Fibroblast of lung (primary cell): ENCODE measurements around the gene XRCC2.

Source experiments
- EZH2 ChIP-seq: IDR thresholded peaks from 2 replicates; pipeline ENCODE4 v1.5.1; 2012; ENCODE audit warnings: low read length, control low read depth, mild to moderate bottlenecking; ENCODE audit errors: missing control alignments
- TF ChIP-seq, protein P1 (sequence below), 2 donors: IDR thresholded peaks in 1 of 2; conservative IDR thresholded peaks in 1 of 2; 1 replicate in 1 of 2; 2 replicates in 1 of 2; pipeline ENCODE4 v1.5.1; 2011 to 2012; ENCODE audit warnings: low read length in 2 of 2, control low read depth in 1 of 2, inconsistent platforms in 1 of 2, low read depth in 1 of 2, mild to moderate bottlenecking in 1 of 2

DNA sequence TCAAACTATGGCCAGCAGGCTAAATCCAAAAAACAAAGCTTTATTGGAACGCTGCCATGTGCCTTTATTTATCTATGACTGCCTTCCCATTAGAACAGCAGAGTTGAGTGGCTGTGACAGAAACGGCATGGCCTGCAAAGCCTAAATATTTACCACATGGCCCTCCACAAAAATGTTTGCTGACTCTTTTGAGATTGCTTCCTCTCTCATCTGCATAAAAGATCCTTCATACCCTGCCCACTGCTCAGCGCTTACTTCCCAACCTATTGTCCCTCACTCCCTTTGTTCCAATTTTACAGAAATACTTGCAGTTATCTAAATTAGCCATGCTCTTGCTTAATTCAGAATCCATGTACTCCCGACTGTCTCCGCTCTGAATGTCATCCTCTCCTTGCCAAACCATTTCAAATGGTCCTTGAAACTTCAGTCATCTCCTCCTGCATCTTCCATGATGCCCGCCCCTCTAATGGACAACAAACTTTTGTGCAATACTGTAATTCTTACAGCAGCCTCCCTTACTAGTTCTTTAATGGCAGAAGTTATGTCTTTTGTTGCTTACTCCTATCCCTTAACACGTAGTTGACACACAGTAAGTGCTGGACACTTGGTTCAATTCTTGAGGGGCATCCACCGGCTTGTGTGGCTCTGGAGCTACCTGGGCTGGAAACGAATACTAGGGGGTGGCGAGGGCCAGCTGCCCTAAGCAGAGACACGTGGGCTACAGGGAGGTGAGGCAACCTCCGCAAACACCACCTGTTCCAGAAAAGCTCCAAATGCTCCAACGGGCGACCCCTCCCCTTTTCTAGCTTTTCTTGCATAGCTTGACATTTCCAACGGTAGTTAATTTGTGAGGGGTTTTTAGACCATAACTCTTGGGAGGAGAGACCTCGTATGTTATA is 832 bp downstream of the XRCC2 start:
- TF ChIP-seq, protein P1, sequence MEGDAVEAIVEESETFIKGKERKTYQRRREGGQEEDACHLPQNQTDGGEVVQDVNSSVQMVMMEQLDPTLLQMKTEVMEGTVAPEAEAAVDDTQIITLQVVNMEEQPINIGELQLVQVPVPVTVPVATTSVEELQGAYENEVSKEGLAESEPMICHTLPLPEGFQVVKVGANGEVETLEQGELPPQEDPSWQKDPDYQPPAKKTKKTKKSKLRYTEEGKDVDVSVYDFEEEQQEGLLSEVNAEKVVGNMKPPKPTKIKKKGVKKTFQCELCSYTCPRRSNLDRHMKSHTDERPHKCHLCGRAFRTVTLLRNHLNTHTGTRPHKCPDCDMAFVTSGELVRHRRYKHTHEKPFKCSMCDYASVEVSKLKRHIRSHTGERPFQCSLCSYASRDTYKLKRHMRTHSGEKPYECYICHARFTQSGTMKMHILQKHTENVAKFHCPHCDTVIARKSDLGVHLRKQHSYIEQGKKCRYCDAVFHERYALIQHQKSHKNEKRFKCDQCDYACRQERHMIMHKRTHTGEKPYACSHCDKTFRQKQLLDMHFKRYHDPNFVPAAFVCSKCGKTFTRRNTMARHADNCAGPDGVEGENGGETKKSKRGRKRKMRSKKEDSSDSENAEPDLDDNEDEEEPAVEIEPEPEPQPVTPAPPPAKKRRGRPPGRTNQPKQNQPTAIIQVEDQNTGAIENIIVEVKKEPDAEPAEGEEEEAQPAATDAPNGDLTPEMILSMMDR (conservative IDR thresholded peaks at IDR 0.05 in 1 of 2, IDR thresholded peaks at IDR 0.05 in 1 of 2; ENCODE audit: low read depth in 1 of 2, low read length in 2 of 2): no peak
- no peak for TF ChIP-seq EZH2
